C1 segment of cervical spinal cord (tissue), 14 donors: ENCODE measurements around the gene DPP6.
A peak's percentile ranks its signal among the peaks of the same experiment; 100 is the strongest.

ENCODE experiments used
- DNase-seq, 14 donors: peaks; one replicate each; lab custom pipeline; 2025; lab: John Stamatoyannopoulos, UW

The DPP6 gene

GRCh38 chr7:154873500-154874121, 821.4 kb downstream of the DPP6 start:
- DNase-seq, result no peak

DNA sequence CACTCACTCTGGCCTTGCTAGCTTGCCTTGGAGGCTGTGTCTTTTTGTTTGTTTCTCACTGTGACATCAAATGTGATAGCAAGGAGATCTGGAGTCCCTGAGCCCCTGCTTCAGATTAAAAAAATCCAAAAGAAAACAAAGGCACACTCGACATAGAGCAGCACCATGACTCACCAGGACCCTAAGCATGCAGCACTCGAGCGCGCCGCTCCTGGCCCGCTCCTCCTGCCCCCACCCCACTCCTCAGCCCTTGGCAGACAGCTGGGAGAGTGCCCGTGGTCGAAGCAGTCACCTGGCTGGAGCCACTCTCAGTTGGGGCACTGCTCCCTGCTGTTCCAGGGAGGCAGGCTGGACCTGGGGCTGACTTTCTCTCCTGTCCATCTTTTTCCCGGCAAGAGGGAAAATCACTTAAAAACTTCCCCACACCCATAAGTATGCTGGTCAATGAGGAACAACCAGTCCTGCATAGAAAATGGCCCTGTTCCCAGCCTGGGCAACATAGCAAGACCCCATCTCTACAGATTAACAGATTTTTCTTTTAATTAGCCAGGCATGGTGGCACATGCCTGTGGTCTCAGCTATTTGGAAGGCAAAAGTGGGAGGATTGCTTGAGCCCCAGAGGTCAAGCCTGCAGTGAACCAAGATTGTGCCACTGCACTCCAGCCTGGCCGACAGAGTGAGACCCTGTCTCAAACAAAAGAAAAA, 822.4 kb downstream of the DPP6 start:
- peak in 1 of 14 donors; percentile 30 for DNase-seq

- DNase-seq, result no peak
Measured at GRCh38 chr7:154875297-154875696, 823.1 kb downstream of the DPP6 start.

DNA sequence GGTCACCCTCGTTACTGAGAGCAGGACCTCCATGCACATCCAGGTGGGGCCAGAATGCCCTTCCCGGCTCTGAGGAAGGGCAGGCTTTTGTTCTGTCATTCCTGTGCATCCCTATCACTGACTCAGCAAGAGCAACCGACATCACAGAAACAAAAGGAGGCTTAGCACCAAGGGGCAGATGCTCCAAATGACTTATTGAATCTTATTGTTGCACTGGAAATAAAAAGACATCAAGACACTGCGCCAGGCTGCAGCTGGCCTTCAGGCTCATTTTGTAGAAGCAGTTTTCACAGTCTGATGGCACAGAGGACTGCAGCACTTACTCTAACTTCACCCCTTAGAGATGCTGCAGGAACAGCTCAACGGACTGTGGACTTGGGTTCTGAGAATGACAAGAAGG, 824.3 kb downstream of the DPP6 start:
- no peak for DNase-seq

GRCh38 chr7:154877031-154877430, 824.8 kb downstream of the DPP6 start:
- no peak for DNase-seq

DNA sequence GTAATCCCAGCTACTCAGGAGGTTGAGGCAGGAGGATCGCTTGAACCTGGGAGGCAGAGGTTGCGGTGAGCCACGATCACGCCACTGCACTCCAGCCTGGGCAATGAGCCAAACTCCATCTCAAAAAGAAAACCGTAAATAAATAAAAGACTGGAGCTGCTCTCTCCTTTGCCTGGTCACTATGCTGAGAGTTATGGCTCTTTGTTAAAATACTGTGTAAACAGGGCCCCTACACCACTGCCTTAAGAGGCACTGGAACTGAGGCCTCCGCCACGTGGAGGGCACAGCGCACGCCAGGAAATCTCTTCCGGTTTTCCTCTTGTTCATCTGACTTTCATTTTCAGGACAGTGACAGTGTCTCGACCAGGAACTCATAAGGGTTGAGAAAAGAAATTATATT, 827.4 kb downstream of the DPP6 start:
- DNase-seq, result no peak

DNA sequence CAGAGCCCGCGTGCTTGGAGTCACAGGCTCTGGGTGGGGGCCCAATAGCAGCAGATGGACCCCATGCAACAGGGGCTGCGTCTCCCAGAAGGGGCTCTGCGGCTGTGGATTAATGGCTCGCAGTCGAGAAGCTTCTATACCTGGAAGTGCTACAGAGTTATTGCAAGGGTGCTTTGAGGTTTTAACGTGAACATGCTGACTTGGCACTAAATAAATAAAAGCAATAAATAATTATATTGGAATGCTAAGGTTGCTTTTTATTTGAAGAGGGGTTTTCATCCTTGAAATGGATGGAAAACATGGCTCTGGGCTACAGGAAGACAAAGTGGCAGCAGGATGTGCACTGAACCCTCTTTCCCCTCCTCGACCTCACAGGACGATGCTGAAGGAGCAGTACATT, 828.3 kb downstream of the DPP6 start:
- DNase-seq, result no peak

DNA sequence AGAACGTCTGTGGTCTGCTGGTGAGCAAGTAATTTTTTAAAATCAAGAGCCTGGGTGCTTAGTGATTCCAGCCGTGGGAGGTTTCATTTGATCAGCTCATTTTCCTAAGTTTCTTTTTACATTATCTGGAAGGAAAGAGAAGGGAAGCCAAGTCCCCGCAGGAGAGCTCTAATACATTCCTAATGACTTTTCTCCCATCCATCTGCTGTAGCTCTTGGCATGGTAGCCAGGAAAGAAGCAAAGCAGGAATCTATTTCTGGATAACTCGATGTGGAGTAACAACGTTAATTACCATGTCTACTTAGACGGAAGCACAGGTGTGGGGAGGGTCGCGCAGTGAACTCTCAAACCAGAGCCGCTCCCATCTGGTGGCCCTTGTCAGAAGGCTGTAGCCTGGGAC, 828.8 kb downstream of the DPP6 start:
- peak in 1 of 14 donors; percentile 68 for DNase-seq

GRCh38 chr7:154881526-154881925, 829.3 kb downstream of the DPP6 start:
- DNase-seq, result no peak

DNA sequence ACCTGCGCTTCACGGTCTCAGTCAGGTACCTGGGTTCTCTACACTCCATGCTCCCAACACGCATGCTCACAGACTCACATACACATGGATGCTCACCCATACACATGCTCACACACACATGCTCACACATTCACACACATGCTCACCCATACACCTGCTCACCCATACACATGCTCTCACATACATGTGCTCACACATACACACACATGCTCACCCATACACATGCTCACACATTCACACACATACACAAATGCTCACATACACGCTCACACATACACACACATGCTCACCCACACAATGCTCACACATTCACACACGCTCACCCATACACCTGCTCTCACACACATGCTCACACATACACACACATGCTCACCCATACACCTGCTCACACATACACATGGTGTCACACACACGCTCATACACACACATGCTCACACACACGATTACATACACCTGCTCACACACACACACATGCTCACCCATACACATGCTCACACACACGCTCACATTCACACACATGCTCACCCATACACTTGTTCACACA, 830.8 kb downstream of the DPP6 start:
- no peak for DNase-seq

GRCh38 chr7:154884348-154884920, 832.2 kb downstream of the DPP6 start:
- DNase-seq, result no peak

- DNase-seq, result no peak
Measured at GRCh38 chr7:154886591-154886990, 834.4 kb downstream of the DPP6 start.

GRCh38 chr7:154888690-154889089, 836.5 kb downstream of the DPP6 start:
- DNase-seq, result no peak

DNA sequence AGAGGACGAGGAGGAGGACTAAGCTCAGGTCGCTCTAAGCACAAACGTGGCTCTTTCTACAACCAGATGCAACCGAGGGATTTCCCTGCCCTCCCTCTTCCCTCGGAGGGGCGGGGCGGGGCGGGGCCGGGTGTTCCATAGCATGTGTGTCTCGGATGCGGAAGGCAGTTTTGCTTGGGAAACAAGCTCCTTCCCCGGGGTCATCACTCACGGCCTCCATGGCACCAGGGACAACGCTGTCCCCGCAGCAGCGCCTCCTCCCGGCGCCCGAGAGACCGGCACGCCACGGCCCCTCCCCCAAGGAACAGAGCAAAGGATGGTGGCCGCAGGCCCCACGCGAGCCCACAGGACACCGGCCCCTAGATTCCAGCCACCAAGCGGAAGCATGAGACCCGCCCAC, 840.3 kb downstream of the DPP6 start:
- DNase-seq, result no peak

DNA sequence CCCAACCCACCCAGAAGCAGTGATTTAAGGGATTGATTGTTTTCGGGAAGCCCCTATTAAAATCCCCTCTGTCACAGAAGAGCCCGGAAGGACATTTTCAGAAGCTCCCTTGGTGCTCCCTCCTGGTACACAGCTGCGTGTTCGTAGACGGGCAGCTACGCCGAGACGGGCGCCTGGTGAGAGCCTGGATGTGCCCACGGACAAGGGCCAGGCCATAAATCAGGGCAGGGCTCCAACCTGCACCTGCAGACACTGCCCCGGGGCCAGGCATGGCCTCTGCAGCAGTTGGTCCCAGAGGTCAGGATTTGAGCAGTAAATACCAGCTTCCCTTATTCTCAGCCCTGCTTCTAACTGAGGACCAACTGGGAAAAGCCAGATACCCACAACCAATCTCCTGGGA, 843.9 kb downstream of the DPP6 start:
- DNase-seq, result no peak

- DNase-seq, result no peak
Measured at GRCh38 chr7:154898973-154899855, 847.0 kb downstream of the DPP6 start.

DNA sequence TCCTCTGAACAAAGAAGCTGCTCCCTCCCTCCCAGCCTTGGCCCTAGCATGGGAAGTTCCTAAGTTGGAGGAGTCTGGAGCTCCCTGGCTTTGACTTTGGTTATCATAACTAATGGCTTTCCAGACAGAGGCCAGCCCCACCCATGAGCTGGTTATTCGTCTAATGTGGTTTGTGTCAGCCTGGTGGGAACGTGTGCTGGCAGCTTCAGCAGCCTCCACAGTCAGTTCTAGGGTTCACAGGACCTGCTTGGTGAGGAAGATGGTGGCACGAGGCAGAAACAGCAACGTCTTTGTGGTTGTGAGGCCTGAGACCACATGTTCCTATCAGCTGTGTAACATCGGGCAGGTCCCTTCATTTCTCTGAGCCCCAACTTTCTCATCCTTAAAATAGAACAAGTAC, 847.7 kb downstream of the DPP6 start:
- no peak for DNase-seq

GRCh38 chr7:154902600-154903082, 850.4 kb downstream of the DPP6 start:
- DNase-seq, result peak in 6 of 14 donors; percentile 11 to 32 (median 22)

DNA sequence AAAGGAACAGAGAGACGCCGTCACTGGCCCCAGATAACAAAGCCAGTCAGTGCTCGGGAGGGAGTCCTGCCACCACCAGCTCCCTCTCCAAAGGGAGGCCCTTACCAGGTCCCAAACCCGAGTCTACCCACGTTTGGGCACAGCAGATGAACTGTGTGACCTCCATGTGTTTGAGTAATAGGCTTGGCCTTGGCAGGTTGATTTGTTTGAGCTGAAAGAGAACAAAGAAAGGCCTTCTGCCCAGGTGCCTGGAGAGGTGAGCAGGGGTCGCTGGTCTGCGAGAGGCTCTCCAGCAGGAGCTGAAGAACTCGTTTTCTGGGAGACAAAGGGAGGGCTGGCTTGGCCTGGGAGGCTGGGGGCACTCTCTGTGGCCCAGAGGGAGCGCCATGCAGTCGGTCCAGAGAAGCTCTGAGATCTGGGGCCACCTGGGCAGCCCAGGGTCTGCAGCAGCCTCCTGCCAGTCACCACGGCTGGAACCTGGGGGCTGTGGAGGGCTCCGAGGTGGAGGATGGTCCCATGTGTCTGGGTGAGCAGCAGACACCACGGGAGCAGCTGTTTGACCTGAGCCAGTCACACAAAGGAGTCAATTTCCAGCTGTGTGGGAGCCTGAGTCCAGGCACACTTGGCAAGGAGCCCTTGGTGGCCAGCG, 851.0 kb downstream of the DPP6 start:
- DNase-seq, result peak in 3 of 14 donors; percentile 13 to 37 (median 27)

GRCh38 chr7:154905146-154905545, 852.9 kb downstream of the DPP6 start:
- DNase-seq, result no peak

DNA sequence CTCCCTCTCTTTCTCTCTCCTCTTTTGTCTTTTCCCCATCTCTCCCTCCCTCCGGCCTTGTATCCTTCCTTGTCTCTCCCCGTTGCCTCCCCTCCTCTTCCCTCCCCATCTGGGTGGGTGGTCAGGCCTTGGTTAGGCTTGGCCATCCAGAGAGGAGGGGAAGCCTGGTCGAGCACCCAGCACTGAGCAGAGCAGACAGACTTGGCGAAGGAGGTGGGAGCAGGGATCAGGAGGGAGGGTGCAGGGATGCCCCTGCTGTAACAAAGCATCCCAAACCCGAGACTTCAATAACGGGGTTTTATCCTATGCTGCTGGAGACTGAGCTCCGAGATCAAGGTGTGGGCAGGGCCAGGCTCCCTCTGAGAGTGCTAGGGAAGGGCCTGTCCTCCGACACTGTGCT, 853.4 kb downstream of the DPP6 start:
- no peak for DNase-seq
